Activated CD8-positive, alpha-beta T cell treated with anti-CD3 and anti-CD28 coated beads for 36 hours (primary cell): ENCODE measurements around the gene TBRG1. TPM values are rescaled to one million over a fixed set of nuclear protein-coding genes. Genes with fewer than 3 reads are reported as not detected.

Experiments
- ATAC-seq: fragments of 200-7000 bp; cut with Tn5 transposase; one replicate; pipeline ENCODE4 v1.10.0; 2021; ENCODE audit warnings: mild to moderate bottlenecking, moderate library complexity
- CTCF ChIA-PET: fragments of 350-600 bp; sonication (Branson Sonifier 250); formaldehyde crosslinking; loops from one replicate; lab custom pipeline; 2021; ENCODE audit warnings: antibody characterized with exemption; lab: Charles Lee
- POLR2A ChIA-PET: fragments of 350-600 bp; sonication (Branson Sonifier 250); formaldehyde crosslinking; loops from one replicate; lab custom pipeline; 2021; ENCODE audit warnings: antibody characterized with exemption; lab: Charles Lee
- DNase-seq: peaks from one replicate; pipeline ENCODE4 v3.0.0-alpha.2; 2020
- H3K27ac Mint-ChIP-seq: one replicate; pipeline ENCODE4 v1.8.0; 2021; ENCODE audit warnings: mild to moderate bottlenecking, mixed read lengths
- H3K27me3 Mint-ChIP-seq: one replicate; pipeline ENCODE4 v1.8.0; 2021; ENCODE audit warnings: mixed read lengths
- H3K36me3 Mint-ChIP-seq: one replicate; pipeline ENCODE4 v1.8.0; 2021; ENCODE audit warnings: low read depth, mixed read lengths
- H3K4me1 Mint-ChIP-seq: one replicate; pipeline ENCODE4 v1.8.0; 2021; ENCODE audit warnings: low read depth, mixed read lengths
- H3K4me3 Mint-ChIP-seq: one replicate; pipeline ENCODE4 v1.8.0; 2021; ENCODE audit warnings: mild to moderate bottlenecking, moderate library complexity, mixed read lengths
- H3K9me3 Mint-ChIP-seq: one replicate; pipeline ENCODE4 v1.8.0; 2021; ENCODE audit warnings: mixed read lengths
- CTCF ChIP-seq: fragments of 200-600 bp; IDR thresholded peaks from one replicate; pipeline ENCODE4 v1.8.0; 2022; ENCODE audit warnings: antibody characterized with exemption, mild to moderate bottlenecking
- intact Hi-C: fragments of 100-400 bp; cut with micrococcal nuclease; formaldehyde crosslinking; loops from one replicate; pipeline ENCODE4 v1.10.0; 2022
- total RNA-seq, 2 experiments: library from RNA; stranded (reverse); gene quantifications; one replicate each; pipeline ENCODE4 v1.2.3, GENCODE V29; 2021

Gene TBRG1
- total RNA-seq: 10 to 100 TPM; 31.9 to 32.1 TPM

GRCh38 chr11:124622531-124623451 lies at the start of gene TBRG1:
Gene TBRG1 (plus strand): TSS chr11:124622864. CDS start chr11:124623084, 220 bp downstream.
- ATAC-seq (peak; percentile 98), DNase-seq (peak; percentile 88)
- POLR2A ChIA-PET: interaction anchor here (0.6 to 1.2 kb wide), 6 partner anchors 10 to 247 kb away, joined by 3 to 4 read pairs (median 3); no protein-coding TSS in a partner anchor
- Mint-ChIP-seq H3K9me3 (no peaks in the 10 kb centered on the region), H3K27ac (peak within 1 kb of the TSS; percentile 93), H3K4me1 (peaks cover 29% of the 10 kb centered on the region), H3K36me3 (peaks cover 21% of the 10 kb centered on the region), H3K27me3 (peaks cover 6% of the 10 kb centered on the region), H3K4me3 (peak within 1 kb of the TSS; percentile 86)
- CTCF ChIA-PET: interaction anchor here (0.6 to 1.6 kb wide), 8 partner anchors 11 to 176 kb away, joined by 3 to 4 read pairs (median 4); no protein-coding TSS in a partner anchor
- intact Hi-C loops: no loop called here
- no peak for TF ChIP-seq CTCF

DNA sequence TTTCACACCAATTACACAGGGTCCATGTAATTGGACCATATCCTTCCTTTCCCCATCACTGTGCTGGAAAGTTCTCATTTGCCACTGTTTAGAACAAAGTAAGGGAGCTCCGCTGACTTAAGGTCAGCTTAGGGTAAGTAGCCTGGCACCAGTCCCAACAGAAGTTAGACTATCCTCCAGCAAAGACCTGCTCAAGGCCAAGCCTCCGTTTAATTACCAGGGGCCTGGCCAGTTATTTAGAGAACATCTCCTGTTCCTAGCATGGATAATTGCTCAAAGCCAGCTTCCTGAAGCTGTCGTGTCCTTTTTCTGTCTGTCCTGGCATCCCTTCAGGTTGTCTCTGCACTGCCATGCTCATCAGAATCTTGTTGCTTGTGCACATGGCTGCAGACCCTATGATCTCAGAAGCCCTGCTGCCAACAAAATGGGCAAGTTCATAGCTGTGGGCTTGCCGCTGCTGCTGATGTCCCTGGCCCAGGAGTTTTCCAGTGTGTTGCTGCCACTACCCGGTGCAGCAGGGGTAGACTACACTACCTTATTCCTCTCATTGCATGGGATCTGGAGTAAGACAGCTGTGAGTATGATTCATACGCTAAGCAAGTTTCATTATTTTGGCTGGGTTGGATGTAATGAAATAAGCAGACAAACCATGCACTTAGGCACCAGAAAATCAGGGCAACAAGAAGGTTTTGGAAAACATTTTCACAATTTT lies 44.8 kb upstream of the TBRG1 start:
- no peak for DNase-seq
- intact Hi-C loops: no loop called here
- no peak for TF ChIP-seq CTCF
- ChIA-PET POLR2A (no interaction called here), CTCF (no interaction called here)
- peaks cover 4% of the 10 kb centered on the region for H3K27me3 Mint-ChIP-seq
- no peak overlapping the region for H3K4me3 Mint-ChIP-seq
- no peak for ATAC-seq
- no peaks in the 10 kb centered on the region for H3K36me3 Mint-ChIP-seq
- no peaks in the 10 kb centered on the region for H3K9me3 Mint-ChIP-seq
- H3K27ac Mint-ChIP-seq: no peak overlapping the region
- H3K4me1 Mint-ChIP-seq: no peaks in the 10 kb centered on the region

GRCh38 chr11:124578761-124579160 lies 43.9 kb upstream of the TBRG1 start:
- ATAC-seq (no peak), DNase-seq (no peak)
- Mint-ChIP-seq H3K4me1 (no peaks in the 10 kb centered on the region), H3K27ac (no peak overlapping the region), H3K4me3 (no peak overlapping the region), H3K36me3 (no peaks in the 10 kb centered on the region), H3K9me3 (no peaks in the 10 kb centered on the region), H3K27me3 (peaks cover 4% of the 10 kb centered on the region)
- CTCF ChIA-PET: interaction anchor here (1.4 kb wide), 1 partner anchor 163 kb away, joined by 4 read pairs; no protein-coding TSS in a partner anchor
- intact Hi-C loops: no loop called here
- POLR2A ChIA-PET: no interaction called here
- TF ChIP-seq CTCF: no peak

- intact Hi-C loops: no loop called here
- DNase-seq (no peak), ATAC-seq (no peak)
- Mint-ChIP-seq H3K4me3 (no peak overlapping the region), H3K9me3 (no peaks in the 10 kb centered on the region), H3K27ac (no peak overlapping the region), H3K27me3 (peaks cover 2% of the 10 kb centered on the region), H3K36me3 (no peaks in the 10 kb centered on the region), H3K4me1 (no peaks in the 10 kb centered on the region)
- CTCF ChIA-PET: interaction anchor here (1.1 kb wide), 1 partner anchor 119 kb away, joined by 3 read pairs; no protein-coding TSS in a partner anchor
- TF ChIP-seq CTCF: no peak
- POLR2A ChIA-PET: no interaction called here
These were observed 40.8 kb upstream of the TBRG1 start for GRCh38 chr11:124581817-124582216.
